ENCODE data around the gene SMIM23.

SMIM23 gene

GRCh38 chr5:171797543-171797942, 11.9 kb downstream of the SMIM23 start:
- ChIA-PET CTCF (interaction anchor here (1.1 kb wide), 1 partner anchor 11 kb away, joined by 4 read pairs; no protein-coding TSS in a partner anchor), POLR2A (no interaction called here)
- H3K36me3 ChIP-seq (ENCODE audit: control insufficient read depth in 2 of 2, insufficient read depth in 1 of 2, low read length in 2 of 2) = no peaks in the 10 kb centered on the region
- no peak overlapping the region for H3K27ac ChIP-seq (ENCODE audit: extremely low read depth, low read depth, low read length)
- TF ChIP-seq HOXA7 (CRISPR knock-in tag; IDR thresholded peaks at IDR 0.05; ENCODE audit: borderline replicate concordance) (no peak), ZNF777 (tag by site-specific recombination; IDR thresholded peaks at IDR 0.05; ENCODE audit: borderline replicate concordance) (no peak), ZNF677 (tag by site-specific recombination; IDR thresholded peaks at IDR 0.05) (no peak), ZNF560 (tag by site-specific recombination; IDR thresholded peaks at IDR 0.05; ENCODE audit: borderline replicate concordance) (no peak), ZBTB26 (tag by site-specific recombination; optimal IDR thresholded peaks at IDR 0.05) (no peak), PBX3 (CRISPR knock-in tag; IDR thresholded peaks at IDR 0.05) (no peak), ZNF645 (tag by site-specific recombination; IDR thresholded peaks at IDR 0.05) (no peak), SALL2 (tag by site-specific recombination; IDR thresholded peaks at IDR 0.05; ENCODE audit: borderline replicate concordance) (no peak)
- H3K4me1 ChIP-seq (ENCODE audit: control insufficient read depth, insufficient read depth, low read length) = no peaks in the 10 kb centered on the region
- H3K4me3 ChIP-seq (ENCODE audit: low read depth, low read length) = no peak overlapping the region
- no peaks in the 10 kb centered on the region for H3K9me3 ChIP-seq (ENCODE audit: control insufficient read depth, insufficient read depth, low read depth, low read length)

- Histone ChIP-seq H3K27ac (ENCODE audit: extremely low read depth, low read depth, low read length) (no peak overlapping the region), H3K9me3 (ENCODE audit: control insufficient read depth, insufficient read depth, low read depth, low read length) (no peaks in the 10 kb centered on the region), H3K36me3 (ENCODE audit: control insufficient read depth in 2 of 2, insufficient read depth in 1 of 2, low read length in 2 of 2) (no peaks in the 10 kb centered on the region), H3K4me3 (ENCODE audit: low read depth, low read length) (no peak overlapping the region), H3K4me1 (ENCODE audit: control insufficient read depth, insufficient read depth, low read length) (no peaks in the 10 kb centered on the region)
- TF ChIP-seq ZNF624 (tag by site-specific recombination; IDR thresholded peaks at IDR 0.05) (no peak), ZNF394 (tag by site-specific recombination; IDR thresholded peaks at IDR 0.05; ENCODE audit: borderline replicate concordance) (no peak), ZNF184 (tag by site-specific recombination; IDR thresholded peaks at IDR 0.05) (no peak), ZNF558 (tag by site-specific recombination; IDR thresholded peaks at IDR 0.05) (no peak), ZNF148 (tag by site-specific recombination; IDR thresholded peaks at IDR 0.05; ENCODE audit: borderline replicate concordance) (no peak), ZBTB10 (tag by site-specific recombination; IDR thresholded peaks at IDR 0.05) (no peak), OSR2 (tag by site-specific recombination; IDR thresholded peaks at IDR 0.05) (no peak), ZFP3 (tag by site-specific recombination; IDR thresholded peaks at IDR 0.05; ENCODE audit: low read depth) (no peak)
- ChIA-PET CTCF (no interaction called here), POLR2A (no interaction called here)
These were observed 12.8 kb downstream of the SMIM23 start for GRCh38 chr5:171798418-171798817.

All from HEK293 (cell line).